ENCODE measurements around the gene INAFM2.

The INAFM2 gene

DNA sequence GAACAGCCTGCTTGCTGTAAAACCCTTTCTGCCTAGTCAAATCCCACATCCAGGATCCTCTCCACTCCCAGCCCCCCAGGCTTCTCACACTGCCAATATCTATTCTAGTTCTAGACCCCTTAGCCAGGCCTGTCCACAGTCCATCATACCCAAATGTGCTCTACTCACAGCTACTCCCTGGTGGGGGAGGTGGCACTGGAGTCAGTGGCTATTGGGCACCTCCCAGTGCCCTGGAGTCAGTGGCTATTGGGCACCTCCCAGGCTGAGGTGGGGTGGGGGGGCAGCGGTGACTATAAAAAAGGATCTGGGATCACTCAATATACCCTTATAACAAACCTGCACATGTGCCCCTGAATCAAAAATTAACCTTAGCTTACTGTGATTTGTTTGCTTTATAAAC lies 33.8 kb downstream of the INAFM2 start:
- Histone ChIP-seq H3K4me3 (ENCODE audit: low read length) (peak overlapping the region; percentile 64), H3K27me3 (ENCODE audit: control insufficient read depth, insufficient read depth, low read length) (no peaks in the 10 kb centered on the region), H3K9ac (ENCODE audit: low read length) (no peak overlapping the region), H3K27ac (ENCODE audit: low read depth, low read length) (no peak overlapping the region), H3K36me3 (ENCODE audit: control insufficient read depth, insufficient read depth, low read length) (no peaks in the 10 kb centered on the region), H3K4me1 (ENCODE audit: control insufficient read depth, insufficient read depth, low read length) (peaks cover 3% of the 10 kb centered on the region)

DNA sequence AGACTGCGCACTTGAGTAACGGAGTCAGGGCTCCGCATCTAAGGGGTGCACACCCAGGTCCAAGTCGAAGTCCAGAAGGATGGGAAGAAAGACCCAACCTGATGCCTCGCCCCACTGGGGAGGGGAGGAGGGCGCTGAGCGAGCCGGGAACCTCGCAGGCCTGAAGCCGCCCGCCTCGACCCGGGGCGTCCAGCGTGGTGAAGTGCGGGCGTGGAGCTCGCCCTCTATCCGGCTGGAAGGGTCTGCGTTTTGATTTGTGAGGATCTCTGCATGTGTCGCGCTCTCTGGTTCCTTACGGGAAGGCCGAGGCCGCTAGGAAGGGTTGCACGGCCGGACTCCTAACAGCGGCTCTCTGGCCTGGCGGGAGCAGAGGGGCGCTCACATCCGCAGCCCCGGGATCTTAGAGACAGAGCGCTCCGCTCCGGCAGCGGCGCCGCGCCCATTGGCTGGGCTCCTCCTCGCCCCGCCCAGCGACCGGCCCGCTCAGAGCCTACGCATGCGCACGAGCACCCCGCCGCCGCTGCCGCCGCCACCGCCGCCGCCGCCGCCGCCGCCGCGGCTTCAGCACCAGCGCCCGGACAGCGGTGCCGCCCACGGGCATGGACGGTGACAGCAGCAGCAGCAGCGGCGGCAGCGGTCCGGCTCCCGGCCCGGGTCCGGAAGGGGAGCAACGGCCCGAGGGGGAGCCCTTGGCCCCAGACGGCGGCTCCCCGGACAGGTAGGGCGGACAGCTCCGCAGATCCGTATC lies 34.4 kb downstream of the INAFM2 start, which contains the start of gene DISP2:
TSS of gene DISP2 (plus strand) at position 497 of the 748 bp plus-strand sequence. CDS start at position 600, 103 bp downstream.
- no peak within 1 kb of the TSS for H3K27ac ChIP-seq (ENCODE audit: low read depth, low read length)
- no peak within 1 kb of the TSS for H3K9ac ChIP-seq (ENCODE audit: low read length)

DNA sequence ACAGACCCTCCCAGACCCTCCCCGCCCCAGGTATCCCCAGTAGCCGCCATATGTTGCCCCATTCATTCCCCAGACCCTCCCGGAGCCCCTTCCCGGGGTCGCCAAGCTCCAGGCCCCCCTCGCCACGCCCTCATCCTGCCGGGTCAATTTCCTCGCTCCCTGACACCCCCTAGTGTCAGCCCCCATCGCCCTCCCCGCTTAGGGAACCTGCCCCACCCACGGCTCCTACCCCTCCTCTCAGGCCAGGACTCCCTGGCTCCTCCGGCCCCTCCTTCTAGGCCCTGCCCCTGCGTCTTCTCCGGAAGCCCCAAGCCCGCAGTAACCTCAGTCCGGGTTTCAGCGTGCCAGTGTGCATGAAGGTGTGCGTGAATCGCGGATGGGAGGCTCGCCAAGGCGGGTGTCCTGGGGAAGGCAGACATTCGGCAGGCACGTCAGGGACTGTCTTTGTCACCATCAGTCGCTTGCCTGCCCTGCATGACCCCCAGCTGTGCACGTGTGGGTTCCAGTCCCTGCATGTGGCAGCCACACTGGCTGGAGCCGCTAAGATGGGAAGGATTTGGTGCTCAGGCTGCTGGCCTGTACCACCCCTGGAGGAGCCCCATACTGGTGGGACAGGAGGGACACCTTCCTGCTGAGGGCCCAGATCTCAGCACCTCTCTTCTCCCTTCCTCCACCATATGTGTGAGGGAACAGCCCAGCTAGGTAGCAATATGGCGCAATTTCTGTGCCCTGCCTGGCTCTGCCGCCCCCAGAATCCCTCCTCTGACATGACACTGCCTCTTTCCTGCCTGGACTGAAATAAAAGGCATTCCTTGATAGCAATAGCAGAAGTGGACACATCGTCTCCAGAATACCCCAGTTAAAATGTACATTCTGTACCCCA lies 35.2 kb downstream of the INAFM2 start:
- H3K9ac ChIP-seq (ENCODE audit: low read length), result no peak overlapping the region
- H3K27ac ChIP-seq (ENCODE audit: low read depth, low read length), result no peak overlapping the region

More for the DNA sequence above, 34.4 kb downstream of the INAFM2 start, which contains the start of gene DISP2:
- H3K4me1 ChIP-seq (ENCODE audit: control insufficient read depth, insufficient read depth, low read length), result peaks cover 3% of the 10 kb centered on the region
- H3K36me3 ChIP-seq (ENCODE audit: control insufficient read depth, insufficient read depth, low read length), result no peaks in the 10 kb centered on the region
- H3K4me3 ChIP-seq (ENCODE audit: low read length), result peak within 1 kb of the TSS; percentile 64
- H3K27me3 ChIP-seq (ENCODE audit: control insufficient read depth, insufficient read depth, low read length), result no peaks in the 10 kb centered on the region

GRCh38 chr15:40360015-40360414 lies 36.5 kb downstream of the INAFM2 start:
- no peaks in the 10 kb centered on the region for H3K27me3 ChIP-seq (ENCODE audit: control insufficient read depth, insufficient read depth, low read length)
- H3K9ac ChIP-seq (ENCODE audit: low read length), result no peak overlapping the region
- H3K27ac ChIP-seq (ENCODE audit: low read depth, low read length), result no peak overlapping the region
- H3K4me1 ChIP-seq (ENCODE audit: control insufficient read depth, insufficient read depth, low read length), result peaks cover 3% of the 10 kb centered on the region
- H3K36me3 ChIP-seq (ENCODE audit: control insufficient read depth, insufficient read depth, low read length), result no peaks in the 10 kb centered on the region
- H3K4me3 ChIP-seq (ENCODE audit: low read length), result no peak overlapping the region

More for the DNA sequence above, 35.2 kb downstream of the INAFM2 start:
- H3K4me3 ChIP-seq (ENCODE audit: low read length), result peak overlapping the region; percentile 43
- H3K36me3 ChIP-seq (ENCODE audit: control insufficient read depth, insufficient read depth, low read length), result no peaks in the 10 kb centered on the region
- peaks cover 3% of the 10 kb centered on the region for H3K4me1 ChIP-seq (ENCODE audit: control insufficient read depth, insufficient read depth, low read length)
- H3K27me3 ChIP-seq (ENCODE audit: control insufficient read depth, insufficient read depth, low read length), result no peaks in the 10 kb centered on the region

DNA sequence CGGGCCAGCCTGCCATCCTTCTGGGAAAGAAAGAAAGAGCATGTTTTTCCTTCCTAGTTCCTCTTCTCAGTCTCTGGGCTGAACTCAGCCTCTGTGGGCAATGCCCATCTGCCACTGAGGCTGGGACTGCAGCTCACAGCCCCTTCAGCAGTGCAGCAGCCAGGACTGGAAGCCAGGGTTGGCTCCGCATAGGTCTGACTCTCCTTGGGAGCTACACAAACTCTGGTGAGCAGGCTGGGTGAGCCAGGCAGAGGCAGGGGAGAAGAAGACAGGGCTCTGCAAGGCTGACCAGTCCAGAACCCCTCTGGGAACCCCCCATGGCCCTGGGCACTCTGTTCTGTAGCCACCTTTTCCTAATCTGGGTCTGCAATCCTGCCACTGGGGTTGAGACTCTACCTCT lies 38.1 kb downstream of the INAFM2 start:
- Histone ChIP-seq H3K4me3 (ENCODE audit: low read length) (no peak overlapping the region), H3K27me3 (ENCODE audit: control insufficient read depth, insufficient read depth, low read length) (no peaks in the 10 kb centered on the region), H3K27ac (ENCODE audit: low read depth, low read length) (no peak overlapping the region), H3K9ac (ENCODE audit: low read length) (no peak overlapping the region), H3K4me1 (ENCODE audit: control insufficient read depth, insufficient read depth, low read length) (peaks cover 3% of the 10 kb centered on the region), H3K36me3 (ENCODE audit: control insufficient read depth, insufficient read depth, low read length) (no peaks in the 10 kb centered on the region)

DNA sequence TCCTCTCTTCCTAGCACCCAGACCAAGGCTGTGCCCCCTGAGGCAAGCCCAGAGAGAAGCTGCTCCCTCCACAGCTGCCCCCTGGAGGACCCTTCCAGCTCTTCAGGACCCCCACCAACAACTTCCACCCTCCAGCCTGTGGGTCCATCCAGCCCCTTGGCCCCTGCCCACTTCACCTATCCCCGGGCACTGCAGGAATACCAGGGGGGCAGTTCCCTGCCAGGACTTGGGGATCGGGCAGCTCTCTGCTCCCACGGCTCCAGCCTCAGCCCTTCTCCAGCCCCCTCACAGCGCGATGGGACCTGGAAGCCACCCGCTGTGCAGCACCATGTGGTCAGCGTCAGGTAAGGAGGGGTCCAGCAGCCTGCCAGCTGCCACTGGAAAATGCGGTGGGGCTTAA lies 40.1 kb downstream of the INAFM2 start:
- no peak overlapping the region for H3K27ac ChIP-seq (ENCODE audit: low read depth, low read length)
- no peaks in the 10 kb centered on the region for H3K27me3 ChIP-seq (ENCODE audit: control insufficient read depth, insufficient read depth, low read length)
- no peak overlapping the region for H3K9ac ChIP-seq (ENCODE audit: low read length)
- H3K4me1 ChIP-seq (ENCODE audit: control insufficient read depth, insufficient read depth, low read length), result no peaks in the 10 kb centered on the region
- H3K4me3 ChIP-seq (ENCODE audit: low read length), result no peak overlapping the region
- H3K36me3 ChIP-seq (ENCODE audit: control insufficient read depth, insufficient read depth, low read length), result no peaks in the 10 kb centered on the region

DNA sequence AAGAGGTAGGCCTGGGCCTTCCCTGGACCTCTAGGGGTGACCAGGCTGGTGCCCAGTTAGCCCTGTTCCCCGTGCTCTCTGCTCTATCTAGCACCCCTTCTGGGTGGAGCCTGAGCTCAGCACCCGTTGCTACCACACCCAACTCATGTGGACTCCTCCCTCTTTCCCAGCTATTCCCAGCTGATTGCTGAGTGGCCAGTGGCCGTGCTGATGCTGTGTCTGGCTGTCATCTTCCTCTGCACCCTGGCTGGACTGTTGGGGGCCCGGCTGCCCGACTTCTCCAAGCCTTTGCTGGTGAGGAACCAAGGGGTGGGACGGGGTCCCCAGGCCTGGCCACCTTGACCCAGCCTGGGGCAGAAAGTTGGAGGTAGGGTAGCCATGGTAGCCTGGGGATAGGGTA lies 40.8 kb downstream of the INAFM2 start:
- Histone ChIP-seq H3K27me3 (ENCODE audit: control insufficient read depth, insufficient read depth, low read length) (no peaks in the 10 kb centered on the region), H3K27ac (ENCODE audit: low read depth, low read length) (no peak overlapping the region), H3K9ac (ENCODE audit: low read length) (no peak overlapping the region), H3K36me3 (ENCODE audit: control insufficient read depth, insufficient read depth, low read length) (no peaks in the 10 kb centered on the region), H3K4me3 (ENCODE audit: low read length) (no peak overlapping the region), H3K4me1 (ENCODE audit: control insufficient read depth, insufficient read depth, low read length) (no peaks in the 10 kb centered on the region)

- no peaks in the 10 kb centered on the region for H3K36me3 ChIP-seq (ENCODE audit: control insufficient read depth, insufficient read depth, low read length)
- no peak overlapping the region for H3K9ac ChIP-seq (ENCODE audit: low read length)
- no peaks in the 10 kb centered on the region for H3K4me1 ChIP-seq (ENCODE audit: control insufficient read depth, insufficient read depth, low read length)
- H3K4me3 ChIP-seq (ENCODE audit: low read length), result no peak overlapping the region
- no peak overlapping the region for H3K27ac ChIP-seq (ENCODE audit: low read depth, low read length)
- H3K27me3 ChIP-seq (ENCODE audit: control insufficient read depth, insufficient read depth, low read length), result no peaks in the 10 kb centered on the region
Observed at GRCh38 chr15:40365016-40365415, 41.5 kb downstream of the INAFM2 start.

DNA sequence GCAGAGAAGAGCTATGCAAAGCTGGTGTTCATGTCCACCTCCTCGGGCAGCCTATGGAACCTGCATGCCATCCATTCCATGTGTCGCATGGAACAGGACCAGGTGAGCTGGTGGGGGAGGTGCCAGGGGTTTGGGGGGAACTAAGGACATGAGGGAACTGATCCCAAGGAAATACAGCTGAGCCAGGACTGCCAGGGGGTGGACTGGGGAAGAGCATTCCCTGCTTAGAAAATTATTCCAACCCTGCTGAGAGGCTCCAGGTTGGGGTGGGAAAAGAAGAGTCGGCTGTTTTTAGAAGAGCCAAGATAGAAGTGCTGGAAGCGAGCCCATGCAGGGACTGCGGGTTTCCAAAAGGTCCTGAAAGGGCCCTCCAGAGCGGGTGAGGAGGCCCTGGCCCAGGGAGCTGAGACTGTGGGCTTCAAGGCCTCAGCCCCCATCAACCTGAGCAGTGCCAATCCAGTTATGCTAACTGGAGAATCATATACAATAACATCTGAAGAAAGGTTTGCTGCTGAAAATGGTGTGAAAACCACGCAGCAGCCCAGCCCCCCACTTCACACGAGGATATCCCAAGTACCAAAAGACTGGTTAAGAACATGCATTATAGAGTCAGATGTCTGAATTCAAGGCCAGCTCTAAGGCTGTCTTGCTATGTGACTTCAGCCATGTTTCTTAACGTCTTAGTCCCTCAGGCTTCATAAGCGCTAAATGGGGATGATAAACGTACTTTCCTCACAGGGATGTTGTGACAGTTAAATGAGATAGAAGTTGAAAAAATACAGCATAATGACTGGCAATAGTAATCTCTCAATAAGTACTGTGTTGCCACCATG lies 42.3 kb downstream of the INAFM2 start:
- Histone ChIP-seq H3K36me3 (ENCODE audit: control insufficient read depth, insufficient read depth, low read length) (no peaks in the 10 kb centered on the region), H3K9ac (ENCODE audit: low read length) (no peak overlapping the region), H3K4me1 (ENCODE audit: control insufficient read depth, insufficient read depth, low read length) (no peaks in the 10 kb centered on the region), H3K27me3 (ENCODE audit: control insufficient read depth, insufficient read depth, low read length) (no peaks in the 10 kb centered on the region), H3K27ac (ENCODE audit: low read depth, low read length) (peak overlapping the region; percentile 27), H3K4me3 (ENCODE audit: low read length) (no peak overlapping the region)

GRCh38 chr15:40366457-40367370 lies 43.2 kb downstream of the INAFM2 start:
- peak overlapping the region; percentile 29 for H3K9ac ChIP-seq (ENCODE audit: low read length)
- H3K4me3 ChIP-seq (ENCODE audit: low read length), result peak overlapping the region; percentile 46
- peak overlapping the region; percentile 80 for H3K27ac ChIP-seq (ENCODE audit: low read depth, low read length)

DNA sequence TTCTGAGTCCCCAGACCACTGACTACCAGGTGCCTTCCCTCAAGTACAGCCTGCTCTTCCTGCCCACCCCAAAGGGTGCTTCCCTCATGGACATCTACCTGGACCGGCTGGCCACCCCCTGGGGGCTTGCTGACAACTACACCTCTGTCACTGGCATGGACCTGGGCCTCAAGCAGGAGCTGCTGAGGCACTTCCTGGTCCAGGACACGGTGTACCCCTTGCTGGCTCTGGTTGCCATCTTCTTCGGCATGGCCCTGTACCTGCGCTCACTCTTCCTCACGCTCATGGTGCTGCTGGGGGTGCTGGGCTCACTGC lies 43.8 kb downstream of the INAFM2 start:
- H3K27ac ChIP-seq (ENCODE audit: low read depth, low read length), result peak overlapping the region; percentile 80
- no peaks in the 10 kb centered on the region for H3K36me3 ChIP-seq (ENCODE audit: control insufficient read depth, insufficient read depth, low read length)
- H3K4me3 ChIP-seq (ENCODE audit: low read length), result peak overlapping the region; percentile 46

More at GRCh38 chr15:40366457-40367370, 43.2 kb downstream of the INAFM2 start:
- Histone ChIP-seq H3K36me3 (ENCODE audit: control insufficient read depth, insufficient read depth, low read length) (no peaks in the 10 kb centered on the region), H3K4me1 (ENCODE audit: control insufficient read depth, insufficient read depth, low read length) (no peaks in the 10 kb centered on the region), H3K27me3 (ENCODE audit: control insufficient read depth, insufficient read depth, low read length) (no peaks in the 10 kb centered on the region)

More for the DNA sequence above, 43.8 kb downstream of the INAFM2 start:
- no peaks in the 10 kb centered on the region for H3K4me1 ChIP-seq (ENCODE audit: control insufficient read depth, insufficient read depth, low read length)
- H3K9ac ChIP-seq (ENCODE audit: low read length), result peak overlapping the region; percentile 29
- no peaks in the 10 kb centered on the region for H3K27me3 ChIP-seq (ENCODE audit: control insufficient read depth, insufficient read depth, low read length)

Data from rectal smooth muscle tissue (tissue), 1 donor.